MM.1S (cell line): ENCODE measurements around the gene SDF2L1.

ENCODE experiments used
- CTCF ChIP-seq: fragments of 300-600 bp; sonication (generic); IDR thresholded peaks from 2 replicates; pipeline ENCODE4 v1.5.1; 2016; ENCODE audit warnings: antibody characterized with exemption, low read length, mixed read lengths
- EZH2 ChIP-seq: fragments of 300-600 bp; sonication (generic); optimal IDR thresholded peaks from 2 replicates; pipeline ENCODE3; 2017; ENCODE audit warnings: low read depth, mild to moderate bottlenecking, antibody characterized with exemption, low read length, mixed read lengths

- TF ChIP-seq CTCF, result no peak
- TF ChIP-seq EZH2, result no peak
These were observed 48.3 kb downstream of the SDF2L1 start for GRCh38 chr22:21690401-21690801.
